HG02623 (cell line): ENCODE measurements around the gene P4HB.

Source experiments
- ATAC-seq: cut with Tn5 transposase; IDR thresholded peaks from one replicate; pipeline ENCODE4 v1.9.1; 2021; ENCODE audit warnings: moderate library complexity; ENCODE audit not compliant: unreplicated experiment

Gene P4HB

DNA sequence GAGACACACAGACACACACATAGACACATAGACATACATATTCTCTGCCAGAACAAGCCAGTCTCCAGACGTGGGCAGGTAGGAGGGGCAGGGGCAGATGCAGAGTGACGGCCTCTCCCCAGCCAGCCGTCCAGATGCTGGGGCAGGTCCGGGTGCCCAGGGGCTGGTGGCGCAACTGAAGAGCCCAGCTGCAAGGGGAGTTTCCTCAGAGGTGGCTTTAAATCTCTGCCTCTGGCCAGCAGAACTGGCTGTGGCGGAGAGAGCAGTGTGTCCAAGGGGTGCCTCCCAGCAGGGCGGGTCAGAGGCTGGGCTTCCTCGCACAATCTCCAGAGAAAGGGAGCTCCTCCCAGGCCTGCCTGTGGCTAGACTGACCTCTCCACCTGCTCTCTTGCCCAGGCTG, 65.8 kb downstream of the P4HB start:
- ATAC-seq = no peak

DNA sequence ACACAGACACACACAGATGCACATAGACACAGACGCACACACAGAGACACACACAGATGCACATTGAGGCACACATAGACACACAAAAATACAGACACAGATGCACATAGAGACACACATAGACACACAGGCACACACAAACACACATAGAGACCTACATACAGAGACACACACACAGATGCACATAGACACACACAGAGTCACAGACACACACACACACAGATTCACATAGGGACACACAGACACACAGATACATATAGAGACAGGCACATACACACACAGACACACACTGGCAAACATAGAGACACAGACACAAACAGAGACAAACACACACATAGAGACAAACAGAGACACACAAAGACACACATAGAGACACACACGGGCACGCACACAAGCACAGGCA, 66.3 kb downstream of the P4HB start:
- ATAC-seq = no peak
